Measurements from ENCODE around the gene ABCB4.

Gene ABCB4

DNA sequence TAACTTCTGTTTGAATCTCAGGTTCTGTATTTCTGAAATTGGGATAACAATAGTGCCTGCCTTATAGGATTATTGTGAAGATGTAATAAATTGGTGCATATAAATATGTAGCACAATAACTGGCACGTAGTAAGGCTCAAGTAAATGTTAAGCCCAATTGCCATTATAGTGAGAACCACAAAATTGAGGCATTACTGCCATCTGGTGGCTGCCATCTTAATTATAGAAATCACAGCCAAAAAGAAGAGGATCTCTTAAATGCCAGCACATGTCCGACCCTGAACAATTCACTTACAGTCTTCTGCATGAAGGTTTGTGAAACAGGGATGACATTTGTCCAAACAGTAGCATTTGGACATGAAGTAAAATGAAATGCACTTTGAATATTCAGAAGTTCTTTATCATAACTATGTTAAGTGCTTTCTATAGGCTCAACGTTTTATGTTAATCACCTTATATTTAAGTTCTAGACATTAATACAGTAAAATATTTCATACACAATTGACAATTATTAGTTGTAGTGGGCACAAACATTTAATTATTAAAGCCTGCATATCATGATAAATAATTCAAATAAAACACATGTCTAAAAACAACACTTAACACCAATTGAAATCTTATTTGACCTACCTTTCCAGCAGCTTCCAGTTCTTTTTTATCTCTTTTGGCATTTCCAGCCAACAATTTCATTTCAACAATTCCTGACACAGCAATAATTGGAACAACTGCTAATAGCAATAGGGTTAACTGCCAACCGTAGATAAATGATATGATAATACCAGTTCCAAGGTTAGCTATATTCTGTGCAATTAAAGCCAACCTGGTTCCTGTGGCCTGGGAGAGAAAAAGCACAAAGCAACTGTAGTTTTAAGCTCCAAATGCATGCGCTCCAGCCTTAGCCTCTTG lies 58.5 kb downstream of the ABCB4 start:
- no peak for DNase-seq

GRCh38 chr7:87414794-87415188 lies 60.7 kb downstream of the ABCB4 start:
- DNase-seq, result no peak

DNA sequence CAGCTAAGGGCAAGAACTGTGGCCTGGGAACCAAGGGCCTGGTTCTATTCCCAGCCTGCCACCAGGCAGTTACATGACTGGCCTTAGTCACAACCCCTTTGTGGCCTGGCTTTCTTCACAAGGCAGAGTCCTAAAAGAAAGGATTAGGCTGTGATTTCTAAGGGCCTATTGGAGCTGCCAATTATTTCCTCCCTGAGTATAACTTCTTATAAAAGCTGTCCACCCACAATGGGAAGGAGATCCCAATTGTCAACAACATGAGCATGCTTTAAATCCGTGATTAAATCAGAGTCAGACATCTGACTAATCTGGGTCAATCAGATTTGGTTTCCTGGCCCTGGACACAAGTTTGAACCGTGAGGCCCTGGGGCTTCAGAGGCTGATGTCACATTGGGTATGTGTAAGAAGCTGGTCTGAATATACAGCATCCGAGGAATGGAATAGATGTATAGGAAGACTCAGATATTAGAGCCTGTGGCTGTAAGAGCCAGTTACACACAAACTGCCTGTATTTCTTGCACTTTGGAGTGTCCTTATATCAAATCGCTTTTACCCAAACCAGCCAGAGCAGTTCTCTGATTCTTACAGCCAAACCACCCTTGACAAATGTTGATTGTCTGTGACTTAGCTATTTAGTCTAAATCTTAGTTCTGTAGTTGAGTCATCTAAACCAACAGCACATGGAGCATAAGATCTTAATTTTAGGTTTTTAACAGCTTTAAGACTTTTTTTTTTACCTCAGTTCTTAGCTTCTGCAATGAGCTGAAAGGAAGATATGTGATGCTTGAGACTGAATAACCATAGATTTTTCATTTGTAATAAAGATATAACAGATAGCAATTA lies 61.3 kb downstream of the ABCB4 start:
- DNase-seq, result no peak

DNA sequence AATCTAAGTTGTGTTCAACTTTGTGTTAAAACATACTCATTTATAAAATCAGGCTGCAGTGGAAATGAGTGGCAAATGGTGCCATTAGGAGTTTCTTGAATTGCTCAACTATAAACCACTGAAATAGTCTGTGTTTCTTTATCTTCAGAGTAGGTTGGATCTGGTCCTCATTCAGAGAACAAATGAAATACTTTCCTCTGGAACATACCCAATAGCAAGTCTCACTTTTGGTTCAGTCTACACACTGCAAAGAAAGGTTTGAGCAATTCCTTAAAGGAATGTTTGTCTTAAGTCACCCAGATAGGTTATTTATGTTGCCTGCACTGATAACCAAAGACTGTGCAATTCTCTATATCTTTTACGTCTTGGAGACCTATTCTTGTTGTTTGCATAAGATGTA lies 62.5 kb downstream of the ABCB4 start:
- no peak for DNase-seq

DNA sequence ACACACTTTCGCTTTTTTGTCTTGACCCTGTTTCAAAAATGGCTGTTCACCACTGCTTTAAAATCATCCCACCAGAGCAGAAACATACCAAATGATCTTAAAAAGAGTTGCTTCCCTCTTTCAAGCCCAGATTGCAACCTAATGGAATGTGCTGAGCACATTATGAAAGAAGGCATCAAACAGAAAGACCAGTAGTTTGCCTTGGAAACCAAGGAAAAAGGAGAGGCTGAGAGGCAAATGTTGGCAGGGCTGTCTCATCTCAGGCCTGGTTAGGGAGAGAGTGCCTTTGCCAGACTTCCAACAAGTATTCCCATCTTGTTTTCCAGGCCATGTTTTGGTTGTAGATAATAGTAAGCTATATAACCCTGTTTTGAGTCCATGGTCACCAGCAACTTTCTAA lies 64.3 kb downstream of the ABCB4 start:
- no peak for DNase-seq

- no peak for DNase-seq
Observed at GRCh38 chr7:87404674-87405073, 70.8 kb downstream of the ABCB4 start.

DNA sequence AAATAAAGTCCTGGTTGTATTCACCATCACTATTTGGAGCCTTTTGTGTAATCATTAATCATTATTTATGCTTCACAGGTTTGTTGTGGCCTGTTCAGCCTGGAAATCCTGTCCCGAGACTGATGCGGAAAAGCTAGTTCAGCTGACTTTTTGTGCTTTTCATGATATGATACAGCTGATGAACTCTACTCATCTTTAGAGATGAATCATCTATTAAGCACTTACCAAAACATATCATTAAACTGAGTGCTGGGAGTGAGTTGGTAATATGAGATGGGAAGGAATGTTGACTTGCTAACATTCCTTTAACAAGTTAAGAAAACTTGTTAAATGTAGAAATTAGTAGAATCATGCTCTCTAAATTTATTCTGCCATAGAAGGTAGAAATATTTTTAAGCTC lies 77.0 kb downstream of the ABCB4 start:
- DNase-seq, result no peak

- DNase-seq, result no peak
Observed at GRCh38 chr7:87395442-87396020, 79.9 kb downstream of the ABCB4 start.

- no peak for DNase-seq
Observed at GRCh38 chr7:87391020-87391701, 84.3 kb downstream of the ABCB4 start.

GRCh38 chr7:87380905-87381304 lies 94.6 kb downstream of the ABCB4 start:
- no peak for DNase-seq

DNA sequence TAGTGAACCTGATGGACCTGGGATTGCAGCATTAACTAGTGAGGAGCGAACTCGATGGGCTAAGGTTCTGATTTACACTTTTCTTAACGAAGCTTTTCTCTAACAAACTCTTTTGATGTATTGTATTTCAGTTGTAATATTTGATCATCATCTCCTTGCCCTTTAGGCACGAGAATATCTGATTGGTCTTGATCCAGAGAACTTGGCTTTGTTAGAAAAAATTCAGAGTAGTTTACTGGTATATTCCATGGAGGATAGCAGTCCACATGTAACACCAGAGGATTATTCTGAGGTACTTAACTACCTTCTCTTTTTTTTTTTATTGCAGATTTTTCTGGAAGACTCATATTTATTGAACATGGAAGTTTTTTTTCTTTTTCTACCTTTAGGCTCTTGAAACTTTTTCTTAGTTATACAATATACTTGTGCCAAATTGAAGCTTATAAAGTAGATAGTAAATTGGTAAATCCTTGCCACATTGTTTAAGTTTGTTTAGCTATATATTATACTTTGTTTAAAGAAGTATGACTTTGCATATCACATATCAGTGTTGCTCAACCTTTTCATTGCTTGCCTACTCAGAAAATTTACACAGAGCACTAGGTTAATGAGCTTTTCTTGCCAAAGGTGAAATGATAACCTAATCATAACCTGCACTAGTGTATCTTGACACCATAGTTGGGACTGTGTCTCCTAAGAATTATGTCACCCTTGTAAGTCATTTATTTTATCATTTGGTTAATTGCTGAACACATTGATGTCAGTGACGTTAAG lies 99.6 kb downstream of the ABCB4 start:
- DNase-seq, result no peak

DNA sequence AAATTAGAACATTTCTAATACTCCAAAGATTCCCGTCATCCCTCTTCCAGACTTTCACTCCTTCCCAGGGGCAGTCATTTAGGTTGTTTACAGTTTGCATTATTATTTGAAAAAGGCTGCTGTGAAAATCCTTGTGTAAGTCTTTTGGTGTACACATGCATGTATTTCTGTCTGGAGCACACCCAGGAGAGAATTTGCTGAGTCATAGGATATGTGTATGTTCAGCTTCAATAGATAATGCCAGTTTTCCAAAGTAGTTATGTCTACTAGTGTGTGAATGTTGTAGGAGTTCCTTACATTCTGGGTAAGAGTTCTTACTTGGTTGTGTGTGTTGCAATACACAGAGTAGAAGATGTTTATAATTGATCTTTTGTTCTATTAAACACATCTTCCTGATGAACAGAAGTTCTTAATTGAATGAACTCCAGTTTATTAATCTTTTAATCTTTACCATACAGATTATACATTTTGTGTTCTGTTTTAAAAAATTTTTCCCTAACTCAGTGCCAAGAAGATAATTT lies 104.8 kb downstream of the ABCB4 start:
- DNase-seq, result no peak

- DNase-seq, result no peak
Observed at GRCh38 chr7:87369216-87369615, 106.3 kb downstream of the ABCB4 start.

DNA sequence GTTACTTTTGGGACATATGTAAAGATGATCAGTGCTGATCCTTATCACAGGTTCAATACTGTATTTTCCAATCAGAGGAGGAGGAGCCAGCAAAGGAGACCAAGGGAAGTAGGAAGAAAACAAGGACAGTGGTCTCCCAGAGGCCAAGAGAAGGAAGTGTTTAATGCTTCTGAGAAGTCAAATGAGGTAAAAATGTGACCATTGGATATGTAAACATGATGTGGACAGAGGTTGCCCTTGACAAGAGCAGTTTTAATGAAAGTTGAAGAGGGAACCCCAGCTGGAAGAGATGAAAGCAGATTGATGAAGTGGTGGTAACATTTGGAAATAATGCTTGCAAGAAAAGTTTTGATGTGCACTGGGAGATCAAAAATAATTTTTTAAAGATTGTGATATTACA lies 111.2 kb downstream of the ABCB4 start:
- DNase-seq, result no peak

DNA sequence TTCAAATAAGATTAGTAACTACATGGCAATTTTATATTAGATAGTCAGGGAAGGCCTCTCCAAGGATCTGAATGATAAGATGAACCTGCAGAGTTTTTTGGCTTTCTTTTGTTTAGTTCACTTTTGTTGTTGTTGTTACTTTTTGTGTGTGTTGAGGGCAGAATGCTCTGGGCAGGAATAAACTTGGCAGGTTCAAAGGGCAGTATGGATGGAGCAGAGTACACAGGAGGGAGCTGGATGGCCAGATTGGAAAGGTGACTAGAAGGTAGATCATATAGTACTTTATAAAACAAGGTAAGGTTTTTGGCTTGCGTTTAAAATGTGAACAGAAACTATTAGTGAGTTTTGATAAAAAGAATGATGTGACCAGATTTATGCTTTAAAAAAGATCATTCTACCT lies 112.1 kb downstream of the ABCB4 start:
- no peak for DNase-seq

DNA sequence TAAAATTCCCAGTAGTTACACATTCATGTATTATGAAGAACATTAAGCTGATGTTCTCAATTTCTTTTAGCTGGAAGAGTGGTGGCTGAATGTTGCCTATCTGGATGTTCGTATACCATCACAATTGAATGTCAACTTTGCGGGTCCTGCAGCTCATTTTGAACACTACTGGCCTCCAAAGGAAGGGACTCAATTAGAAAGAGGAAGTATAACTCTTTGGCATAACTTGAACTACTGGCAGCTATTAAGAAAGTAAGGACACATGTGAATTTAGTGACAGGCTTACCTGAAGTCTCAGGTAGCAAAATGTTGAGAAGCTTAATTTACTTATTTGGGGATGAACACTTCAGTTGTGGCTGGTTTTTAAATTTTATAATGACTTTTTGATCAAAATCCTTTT lies 114.2 kb downstream of the ABCB4 start:
- no peak for DNase-seq

- no peak for DNase-seq
Observed at GRCh38 chr7:87359366-87359765, 116.1 kb downstream of the ABCB4 start.

DNA sequence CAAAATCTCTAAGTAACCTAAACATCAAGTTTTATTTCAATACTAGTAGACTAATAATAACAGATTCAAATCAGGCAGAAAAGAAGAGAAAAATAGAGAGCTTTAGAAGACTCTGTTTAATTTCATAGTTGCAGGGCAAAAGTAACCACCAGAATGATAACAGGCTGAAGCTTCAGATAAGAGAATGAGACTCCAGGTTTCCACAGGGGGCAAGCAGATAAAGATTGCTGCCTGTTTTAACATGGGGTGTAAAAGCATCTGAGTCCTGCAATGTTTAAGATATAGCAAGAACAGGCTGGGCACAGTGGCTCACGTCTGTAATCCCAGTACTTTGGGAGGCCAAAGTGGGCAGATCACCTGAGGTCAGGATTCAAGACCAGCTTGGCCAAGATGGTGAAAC lies 119.0 kb downstream of the ABCB4 start:
- DNase-seq, result no peak

- no peak for DNase-seq
Observed at GRCh38 chr7:87354749-87355148, 120.7 kb downstream of the ABCB4 start.
